ENCODE data around the gene GAK. TPM values are rescaled to one million over a fixed set of nuclear protein-coding genes. Genes with fewer than 3 reads are reported as not detected.

GAK gene
- total RNA-seq, 1 experiment from 2014 or later: 86.6 TPM

GRCh38 chr4:836003-836511, 96.1 kb downstream of the GAK start:
- no peaks in the 10 kb centered on the region for H3K36me3 ChIP-seq (ENCODE audit: control insufficient read depth, insufficient read depth, low read length)
- ChIA-PET POLR2A (no interaction called here), CTCF (no interaction called here)
- BruUV-seq (replicated peaks): no TSS peak
- no peaks in the 10 kb centered on the region for H3K4me1 ChIP-seq (ENCODE audit: control insufficient read depth, insufficient read depth, low read length)
- in situ Hi-C loops (cut with HindIII; ENCODE audit: low pct_unique_long_range_greater_than_20kb, low sequenced_read_pairs) (no loop called here), intact Hi-C loops (cut with micrococcal nuclease; ENCODE audit: unreplicated experiment) (no loop called here)
- H3K27ac ChIP-seq (ENCODE audit: low read length): no peak overlapping the region
- no peak for ATAC-seq
- H3K27me3 ChIP-seq (ENCODE audit: control insufficient read depth, insufficient read depth, low read length): no peaks in the 10 kb centered on the region
- no peak for TF ChIP-seq SIN3A (IDR thresholded peaks at IDR 0.05; ENCODE audit: borderline replicate concordance, insufficient read depth, low read depth, low read length)
- TF ChIP-seq TCF7L2 (IDR thresholded peaks at IDR 0.05; ENCODE audit: low read depth, low read length): no peak
- TF ChIP-seq POLR2AphosphoS5 (IDR thresholded peaks at IDR 0.05; ENCODE audit: low read depth, low read length): no peak
- no peak for TF ChIP-seq REST (IDR thresholded peaks at IDR 0.05; ENCODE audit: insufficient read depth in 1 of 2, low read depth in 2 of 2, low read length in 1 of 2)
- no peak for TF ChIP-seq CTCF (IDR thresholded peaks at IDR 0.05)
- DNase-seq (ENCODE audit: low read depth, low spot score): no peak
- no peaks in the 10 kb centered on the region for H3K9me3 ChIP-seq (ENCODE audit: control insufficient read depth, insufficient read depth, low read depth, low read length)
- H3K4me3 ChIP-seq (ENCODE audit: low read depth in 2 of 2, low read length in 2 of 2): no peak overlapping the region

GRCh38 chr4:835148-836002, 96.7 kb downstream of the GAK start:
- Histone ChIP-seq H3K27ac (ENCODE audit: low read length) (no peak overlapping the region), H3K4me1 (ENCODE audit: control insufficient read depth, insufficient read depth, low read length) (no peaks in the 10 kb centered on the region), H3K4me3 (ENCODE audit: low read depth in 2 of 2, low read length in 2 of 2) (no peak overlapping the region), H3K9me3 (ENCODE audit: control insufficient read depth, insufficient read depth, low read depth, low read length) (no peaks in the 10 kb centered on the region), H3K27me3 (ENCODE audit: control insufficient read depth, insufficient read depth, low read length) (no peaks in the 10 kb centered on the region), H3K36me3 (ENCODE audit: control insufficient read depth, insufficient read depth, low read length) (no peaks in the 10 kb centered on the region)
- ATAC-seq (no peak), DNase-seq (ENCODE audit: low read depth, low spot score) (no peak)
- CTCF ChIA-PET: no interaction called here
- TF ChIP-seq REST (IDR thresholded peaks at IDR 0.05; ENCODE audit: insufficient read depth in 1 of 2, low read depth in 2 of 2, low read length in 1 of 2) (no peak), CTCF (IDR thresholded peaks at IDR 0.05) (no peak), TCF7L2 (IDR thresholded peaks at IDR 0.05; ENCODE audit: low read depth, low read length) (no peak), SIN3A (IDR thresholded peaks at IDR 0.05; ENCODE audit: borderline replicate concordance, insufficient read depth, low read depth, low read length) (no peak), POLR2AphosphoS5 (IDR thresholded peaks at IDR 0.05; ENCODE audit: low read depth, low read length) (no peak)
- BruUV-seq (replicated peaks): no TSS peak
- in situ Hi-C loops (cut with HindIII; ENCODE audit: low pct_unique_long_range_greater_than_20kb, low sequenced_read_pairs): no loop called here
- intact Hi-C loops (cut with micrococcal nuclease; ENCODE audit: unreplicated experiment): no loop called here
- POLR2A ChIA-PET: no interaction called here

Measured in Panc1 (cell line).